Measurements from ENCODE around the gene TMEM125.

TMEM125 gene

GRCh38 chr1:43285269-43285990 is 15.6 kb downstream of the TMEM125 start, which contains the start of gene C1orf210:
C1orf210 (minus strand) TSS chr1:43285581; CDS start chr1:43283270, 2,311 bp downstream.
- Histone ChIP-seq H3K9me3 (ENCODE audit: control insufficient read depth in 2 of 2, low read length in 2 of 2) (no peaks in the 10 kb centered on the region), H3K4me3 (ENCODE audit: low read length in 2 of 2) (no peak within 1 kb of the TSS), H3K4me1 (ENCODE audit: control insufficient read depth, insufficient read depth, low read length) (no peaks in the 10 kb centered on the region), H3K9ac (ENCODE audit: low read length in 2 of 2) (no peak within 1 kb of the TSS), H3K36me3 (ENCODE audit: control insufficient read depth in 2 of 2, insufficient read depth in 2 of 2, low read length in 2 of 2) (no peaks in the 10 kb centered on the region), H3K27me3 (ENCODE audit: control insufficient read depth in 1 of 2, insufficient read depth in 2 of 2, low read length in 2 of 2) (peaks cover 8 to 12% of the 10 kb centered on the region in 2 donors), H3K27ac (ENCODE audit: low read length) (no peak within 1 kb of the TSS)

- H3K36me3 ChIP-seq (ENCODE audit: control insufficient read depth in 2 of 2, insufficient read depth in 2 of 2, low read length in 2 of 2) = no peaks in the 10 kb centered on the region
- no peak overlapping the region for H3K4me3 ChIP-seq (ENCODE audit: low read length in 2 of 2)
- peaks cover 8 to 12% of the 10 kb centered on the region in 2 donors for H3K27me3 ChIP-seq (ENCODE audit: control insufficient read depth in 1 of 2, insufficient read depth in 2 of 2, low read length in 2 of 2)
- no peak overlapping the region for H3K9ac ChIP-seq (ENCODE audit: low read length in 2 of 2)
- H3K4me1 ChIP-seq (ENCODE audit: control insufficient read depth, insufficient read depth, low read length) = no peaks in the 10 kb centered on the region
- H3K9me3 ChIP-seq (ENCODE audit: control insufficient read depth in 2 of 2, low read length in 2 of 2) = no peaks in the 10 kb centered on the region
- no peak overlapping the region for H3K27ac ChIP-seq (ENCODE audit: low read length)
Observed at GRCh38 chr1:43286115-43286514, 16.3 kb downstream of the TMEM125 start.

- Histone ChIP-seq H3K9me3 (ENCODE audit: control insufficient read depth in 2 of 2, low read length in 2 of 2) (no peaks in the 10 kb centered on the region), H3K4me3 (ENCODE audit: low read length in 2 of 2) (no peak overlapping the region), H3K27me3 (ENCODE audit: control insufficient read depth in 1 of 2, insufficient read depth in 2 of 2, low read length in 2 of 2) (peaks cover 8 to 12% of the 10 kb centered on the region in 2 donors), H3K27ac (ENCODE audit: low read length) (no peak overlapping the region), H3K4me1 (ENCODE audit: control insufficient read depth, insufficient read depth, low read length) (no peaks in the 10 kb centered on the region), H3K36me3 (ENCODE audit: control insufficient read depth in 2 of 2, insufficient read depth in 2 of 2, low read length in 2 of 2) (no peaks in the 10 kb centered on the region), H3K9ac (ENCODE audit: low read length in 2 of 2) (no peak overlapping the region)
Observed at GRCh38 chr1:43286533-43286932, 16.8 kb downstream of the TMEM125 start.

GRCh38 chr1:43288058-43288784 is 18.4 kb downstream of the TMEM125 start:
- Histone ChIP-seq H3K4me3 (ENCODE audit: low read length in 2 of 2) (no peak overlapping the region), H3K9ac (ENCODE audit: low read length in 2 of 2) (no peak overlapping the region), H3K27me3 (ENCODE audit: control insufficient read depth in 1 of 2, insufficient read depth in 2 of 2, low read length in 2 of 2) (peaks cover 5 to 12% of the 10 kb centered on the region in 2 donors), H3K9me3 (ENCODE audit: control insufficient read depth in 2 of 2, low read length in 2 of 2) (no peaks in the 10 kb centered on the region), H3K4me1 (ENCODE audit: control insufficient read depth, insufficient read depth, low read length) (no peaks in the 10 kb centered on the region), H3K36me3 (ENCODE audit: control insufficient read depth in 2 of 2, insufficient read depth in 2 of 2, low read length in 2 of 2) (no peaks in the 10 kb centered on the region), H3K27ac (ENCODE audit: low read length) (no peak overlapping the region)

- no peak overlapping the region for H3K9ac ChIP-seq (ENCODE audit: low read length in 2 of 2)
- no peaks in the 10 kb centered on the region for H3K9me3 ChIP-seq (ENCODE audit: control insufficient read depth in 2 of 2, low read length in 2 of 2)
- no peak overlapping the region for H3K27ac ChIP-seq (ENCODE audit: low read length)
Observed at GRCh38 chr1:43288785-43289706, 19.3 kb downstream of the TMEM125 start.

GRCh38 chr1:43292216-43292615 is 22.4 kb downstream of the TMEM125 start:
- H3K9ac ChIP-seq (ENCODE audit: low read length in 2 of 2) = no peak overlapping the region
- H3K27ac ChIP-seq (ENCODE audit: low read length) = no peak overlapping the region
- H3K9me3 ChIP-seq (ENCODE audit: control insufficient read depth in 2 of 2, low read length in 2 of 2) = no peaks in the 10 kb centered on the region
- no peak overlapping the region for H3K4me3 ChIP-seq (ENCODE audit: low read length in 2 of 2)
- peaks cover 9% of the 10 kb centered on the region for H3K4me1 ChIP-seq (ENCODE audit: control insufficient read depth, insufficient read depth, low read length)
- no peaks in the 10 kb centered on the region for H3K36me3 ChIP-seq (ENCODE audit: control insufficient read depth in 2 of 2, insufficient read depth in 2 of 2, low read length in 2 of 2)
- no peaks in the 10 kb centered on the region for H3K27me3 ChIP-seq (ENCODE audit: control insufficient read depth in 1 of 2, insufficient read depth in 2 of 2, low read length in 2 of 2)

More at GRCh38 chr1:43288785-43289706, 19.3 kb downstream of the TMEM125 start:
- no peak overlapping the region for H3K4me3 ChIP-seq (ENCODE audit: low read length in 2 of 2)
- no peaks in the 10 kb centered on the region for H3K4me1 ChIP-seq (ENCODE audit: control insufficient read depth, insufficient read depth, low read length)
- peaks cover 5 to 10% of the 10 kb centered on the region in 2 donors for H3K27me3 ChIP-seq (ENCODE audit: control insufficient read depth in 1 of 2, insufficient read depth in 2 of 2, low read length in 2 of 2)
- H3K36me3 ChIP-seq (ENCODE audit: control insufficient read depth in 2 of 2, insufficient read depth in 2 of 2, low read length in 2 of 2) = no peaks in the 10 kb centered on the region

GRCh38 chr1:43292679-43293078 is 22.9 kb downstream of the TMEM125 start:
- no peaks in the 10 kb centered on the region for H3K36me3 ChIP-seq (ENCODE audit: control insufficient read depth in 2 of 2, insufficient read depth in 2 of 2, low read length in 2 of 2)
- H3K4me3 ChIP-seq (ENCODE audit: low read length in 2 of 2) = no peak overlapping the region
- H3K27me3 ChIP-seq (ENCODE audit: control insufficient read depth in 1 of 2, insufficient read depth in 2 of 2, low read length in 2 of 2) = no peaks in the 10 kb centered on the region
- no peak overlapping the region for H3K9ac ChIP-seq (ENCODE audit: low read length in 2 of 2)
- H3K4me1 ChIP-seq (ENCODE audit: control insufficient read depth, insufficient read depth, low read length) = peaks cover 9% of the 10 kb centered on the region
- no peak overlapping the region for H3K27ac ChIP-seq (ENCODE audit: low read length)
- H3K9me3 ChIP-seq (ENCODE audit: control insufficient read depth in 2 of 2, low read length in 2 of 2) = no peaks in the 10 kb centered on the region

- H3K4me1 ChIP-seq (ENCODE audit: control insufficient read depth, insufficient read depth, low read length) = peaks cover 9% of the 10 kb centered on the region
- no peak overlapping the region for H3K4me3 ChIP-seq (ENCODE audit: low read length in 2 of 2)
Observed at GRCh38 chr1:43293176-43293575, 23.4 kb downstream of the TMEM125 start.

GRCh38 chr1:43293896-43294760 is 24.3 kb downstream of the TMEM125 start:
- no peak overlapping the region for H3K27ac ChIP-seq (ENCODE audit: low read length)

More at GRCh38 chr1:43293176-43293575, 23.4 kb downstream of the TMEM125 start:
- Histone ChIP-seq H3K36me3 (ENCODE audit: control insufficient read depth in 2 of 2, insufficient read depth in 2 of 2, low read length in 2 of 2) (no peaks in the 10 kb centered on the region), H3K9me3 (ENCODE audit: control insufficient read depth in 2 of 2, low read length in 2 of 2) (no peaks in the 10 kb centered on the region), H3K27ac (ENCODE audit: low read length) (no peak overlapping the region), H3K9ac (ENCODE audit: low read length in 2 of 2) (no peak overlapping the region), H3K27me3 (ENCODE audit: control insufficient read depth in 1 of 2, insufficient read depth in 2 of 2, low read length in 2 of 2) (no peaks in the 10 kb centered on the region)

GRCh38 chr1:43294761-43295160 is 25.0 kb downstream of the TMEM125 start:
- H3K4me1 ChIP-seq (ENCODE audit: control insufficient read depth, insufficient read depth, low read length) = peaks cover 9% of the 10 kb centered on the region
- H3K27ac ChIP-seq (ENCODE audit: low read length) = no peak overlapping the region
- no peak overlapping the region for H3K9ac ChIP-seq (ENCODE audit: low read length in 2 of 2)
- H3K9me3 ChIP-seq (ENCODE audit: control insufficient read depth in 2 of 2, low read length in 2 of 2) = no peaks in the 10 kb centered on the region
- no peaks in the 10 kb centered on the region for H3K27me3 ChIP-seq (ENCODE audit: control insufficient read depth in 1 of 2, insufficient read depth in 2 of 2, low read length in 2 of 2)
- no peak overlapping the region for H3K4me3 ChIP-seq (ENCODE audit: low read length in 2 of 2)
- no peaks in the 10 kb centered on the region for H3K36me3 ChIP-seq (ENCODE audit: control insufficient read depth in 2 of 2, insufficient read depth in 2 of 2, low read length in 2 of 2)

More at GRCh38 chr1:43293896-43294760, 24.3 kb downstream of the TMEM125 start:
- Histone ChIP-seq H3K4me3 (ENCODE audit: low read length in 2 of 2) (no peak overlapping the region), H3K36me3 (ENCODE audit: control insufficient read depth in 2 of 2, insufficient read depth in 2 of 2, low read length in 2 of 2) (no peaks in the 10 kb centered on the region), H3K4me1 (ENCODE audit: control insufficient read depth, insufficient read depth, low read length) (peaks cover 9% of the 10 kb centered on the region), H3K9me3 (ENCODE audit: control insufficient read depth in 2 of 2, low read length in 2 of 2) (no peaks in the 10 kb centered on the region), H3K9ac (ENCODE audit: low read length in 2 of 2) (no peak overlapping the region), H3K27me3 (ENCODE audit: control insufficient read depth in 1 of 2, insufficient read depth in 2 of 2, low read length in 2 of 2) (no peaks in the 10 kb centered on the region)
